CD14-positive monocyte (primary cell): ENCODE measurements around the gene FERMT2. TPM values are rescaled to one million over a fixed set of nuclear protein-coding genes. Genes with fewer than 3 reads are reported as not detected.
"Not testable (repeated sequence)": the region's sequence is repeated elsewhere in the genome, so short reads cannot be mapped to it uniquely, and the experiment has no call there.

ENCODE experiments used
- DNase-seq, 3 donors: peaks; one replicate each; pipeline ENCODE4 v3.0.0-alpha.2; 2011 to 2022
- H2AFZ ChIP-seq: 2 replicates; pipeline ENCODE4 v1.6.0; 2012; ENCODE audit warnings: mild to moderate bottlenecking, low read depth, low read length, inconsistent platforms; ENCODE audit not compliant: insufficient read depth, poor library complexity, severe bottlenecking
- H3K27ac ChIP-seq, 2 donors: 1 replicate in 1 of 2; 2 replicates in 1 of 2; pipeline ENCODE4 v1.5.1; 2012 to 2013; ENCODE audit warnings: low read length in 2 of 2, control low read depth in 1 of 2, inconsistent platforms in 1 of 2, low read depth in 1 of 2, mild to moderate bottlenecking in 1 of 2
- H3K27me3 ChIP-seq, 2 donors: one replicate each; pipeline versions ENCODE4 v1.6.0 to v1.6.1; 2011 to 2013; ENCODE audit warnings: low read length in 2 of 2; ENCODE audit not compliant: control insufficient read depth in 2 of 2, insufficient read depth in 2 of 2
- H3K36me3 ChIP-seq, 2 donors: replicated peaks in 1 of 2; 1 replicate in 1 of 2; 2 replicates in 1 of 2; pipeline versions ENCODE4 v1.5.1 to v1.6.1; 2012 to 2013; ENCODE audit warnings: low read length in 2 of 2, control low read depth in 1 of 2, inconsistent platforms in 1 of 2, mild to moderate bottlenecking in 1 of 2; ENCODE audit not compliant: insufficient read depth in 2 of 2, control insufficient read depth in 1 of 2
- H3K4me1 ChIP-seq, 2 donors: 1 replicate in 1 of 2; 2 replicates in 1 of 2; pipeline versions ENCODE4 v1.5.1 to v1.6.1; 2012 to 2013; ENCODE audit warnings: low read length in 2 of 2, control low read depth in 1 of 2, inconsistent platforms in 1 of 2, mild to moderate bottlenecking in 1 of 2, moderate library complexity in 1 of 2; ENCODE audit not compliant: insufficient read depth in 2 of 2, control insufficient read depth in 1 of 2
- H3K4me2 ChIP-seq: replicated peaks from 2 replicates; pipeline ENCODE3; 2012; ENCODE audit warnings: low read length, moderate library complexity, mild to moderate bottlenecking; ENCODE audit not compliant: poor library complexity, severe bottlenecking; ENCODE audit errors: extremely low read depth
- H3K4me3 ChIP-seq, 3 experiments: fragments of 200-600 bp in 1 of 3; sonication (generic) in 1 of 3; replicated peaks in 1 of 3; 1 replicate in 2 of 3; 2 replicates in 1 of 3; pipeline ENCODE4 v1.5.1; 2011 to 2013; ENCODE audit warnings: low read length in 3 of 3, mild to moderate bottlenecking in 3 of 3, control low read depth in 2 of 3, low read depth in 2 of 3, inconsistent platforms in 1 of 3, moderate library complexity in 1 of 3
- H3K79me2 ChIP-seq: 2 replicates; pipeline ENCODE4 v1.6.0; 2012; ENCODE audit warnings: mild to moderate bottlenecking, control low read depth, inconsistent platforms, low read length, moderate library complexity; ENCODE audit not compliant: insufficient read depth
- H3K9ac ChIP-seq: 2 replicates; pipeline ENCODE4 v1.6.0; 2017; ENCODE audit warnings: low read length, mild to moderate bottlenecking; ENCODE audit not compliant: insufficient read depth, poor library complexity, severe bottlenecking
- H3K9me3 ChIP-seq, 2 donors: replicated peaks in 1 of 2; 1 replicate in 1 of 2; 2 replicates in 1 of 2; pipeline versions ENCODE4 v1.5.1 to v1.6.1; 2012 to 2013; ENCODE audit warnings: low read length in 2 of 2, control low read depth in 1 of 2; ENCODE audit not compliant: control insufficient read depth in 1 of 2, insufficient read depth in 1 of 2
- H4K20me1 ChIP-seq: 2 replicates; pipeline ENCODE4 v1.6.0; 2012; ENCODE audit warnings: mild to moderate bottlenecking, low read length, control low read depth, moderate library complexity; ENCODE audit not compliant: insufficient read depth
- H3K27ac Mint-ChIP-seq, 7 donors: one replicate each; pipeline ENCODE4 v1.8.0; 2020; ENCODE audit warnings: mild to moderate bottlenecking in 7 of 7, mixed read lengths in 7 of 7, moderate library complexity in 6 of 7, inconsistent platforms in 2 of 7
- H3K27me3 Mint-ChIP-seq, 3 donors: one replicate each; pipeline ENCODE4 v1.8.0; 2021 to 2022; ENCODE audit warnings: low read depth in 3 of 3, mild to moderate bottlenecking in 3 of 3, mixed read lengths in 3 of 3, moderate library complexity in 3 of 3, inconsistent platforms in 1 of 3
- H3K36me3 Mint-ChIP-seq, 2 donors: one replicate each; pipeline ENCODE4 v1.8.0; 2020; ENCODE audit warnings: mixed read lengths in 2 of 2, inconsistent platforms in 1 of 2, mild to moderate bottlenecking in 1 of 2
- H3K4me1 Mint-ChIP-seq: one replicate; pipeline ENCODE4 v1.8.0; 2020; ENCODE audit warnings: mild to moderate bottlenecking, mixed read lengths
- H3K4me3 Mint-ChIP-seq, 2 donors: one replicate each; pipeline ENCODE4 v1.8.0; 2020; ENCODE audit warnings: mild to moderate bottlenecking in 2 of 2, mixed read lengths in 2 of 2, moderate library complexity in 1 of 2
- H3K9me3 Mint-ChIP-seq, 7 donors: one replicate each; pipeline ENCODE4 v1.8.0; 2020 to 2022; ENCODE audit warnings: mixed read lengths in 7 of 7, mild to moderate bottlenecking in 6 of 7, moderate library complexity in 6 of 7, inconsistent platforms in 2 of 7
- CTCF ChIP-seq: fragments of 200-600 bp; IDR thresholded peaks from one replicate; pipeline ENCODE4 v1.8.0; 2022; ENCODE audit warnings: antibody characterized with exemption, mild to moderate bottlenecking
- WGBS: methylation state at CpG from one replicate; pipeline ENCODE4 v1.1.5; 2013; ENCODE audit warnings: missing lambda C conversion rate; ENCODE audit not compliant: insufficient coverage; 5-methylcytosine and 5-hydroxymethylcytosine counted together
- intact Hi-C, 2 donors: fragments of 100-400 bp; cut with micrococcal nuclease; formaldehyde crosslinking; loops; one replicate each; pipeline versions ENCODE4 v1.15.0 to v1.15.1; 2023
- polyA plus RNA-seq, 3 donors: library from polyadenylated mRNA; depleted of rRNA in 1 of 3; unstranded in 2 of 3; stranded (reverse) in 1 of 3; fragments of 300-500 nt in 2 of 3; fragments of >200 nt in 1 of 3; fragmentation: Illumina TruSeq in 2 of 3; gene quantifications; 1 replicate in 2 of 3; 2 replicates in 1 of 3; pipeline ENCODE4 v1.2.3, GENCODE V29; 2012 to 2021

Gene FERMT2
- polyA plus RNA-seq, 3 donors: not detected

- no peak overlapping the region for H3K27ac ChIP-seq
- H3K4me3 ChIP-seq: no peak overlapping the region
- no peak for TF ChIP-seq CTCF
- Mint-ChIP-seq H3K4me1 (peaks cover 13% of the 10 kb centered on the region), H3K9me3 (peaks cover 0 to 1% (median 0%) of the 10 kb centered on the region in 7 donors), H3K27me3 (peaks cover 0 to 5% (median 0%) of the 10 kb centered on the region in 3 donors), H3K4me3 (no peak overlapping the region), H3K27ac (no peak overlapping the region), H3K36me3 (no peaks in the 10 kb centered on the region)
- H3K4me1 ChIP-seq: peaks cover 12 to 14% of the 10 kb centered on the region in 2 donors
- no peaks in the 10 kb centered on the region for H4K20me1 ChIP-seq
- H3K79me2 ChIP-seq: no peaks in the 10 kb centered on the region
- intact Hi-C loops: no loop called here
- no peaks in the 10 kb centered on the region for H3K27me3 ChIP-seq
- no peak overlapping the region for H3K9ac ChIP-seq
- H3K36me3 ChIP-seq: no peaks in the 10 kb centered on the region
- no peak for DNase-seq
- H3K4me2 ChIP-seq: no peak overlapping the region
- H3K9me3 ChIP-seq: no peaks in the 10 kb centered on the region
- no CpG with 5 or more reads among the region's 4 CpGs for WGBS
- no peak overlapping the region for H2AFZ ChIP-seq
Measured at GRCh38 chr14:52922656-52923055, 28.2 kb downstream of the FERMT2 start.

GRCh38 chr14:52922059-52922458 lies 28.8 kb downstream of the FERMT2 start:
- peaks cover 0 to 1% (median 0%) of the 10 kb centered on the region in 7 donors for H3K9me3 Mint-ChIP-seq
- peak overlapping the region in 1 of 7 donors; percentile 50 for H3K27ac Mint-ChIP-seq
- H3K9me3 ChIP-seq: no peaks in the 10 kb centered on the region
- H3K4me2 ChIP-seq: no peak overlapping the region
- H2AFZ ChIP-seq: no peak overlapping the region
- no peak overlapping the region for H3K4me3 ChIP-seq
- H3K79me2 ChIP-seq: no peaks in the 10 kb centered on the region
- no peak overlapping the region for H3K27ac ChIP-seq
- no peak overlapping the region for H3K9ac ChIP-seq
- no peaks in the 10 kb centered on the region for H4K20me1 ChIP-seq
- peaks cover 16% of the 10 kb centered on the region for H3K4me1 Mint-ChIP-seq
- peaks cover 16 to 18% of the 10 kb centered on the region in 2 donors for H3K4me1 ChIP-seq
- no peaks in the 10 kb centered on the region for H3K36me3 Mint-ChIP-seq
- no peak for TF ChIP-seq CTCF
- intact Hi-C loops: no loop called here
- no peaks in the 10 kb centered on the region for H3K27me3 ChIP-seq
- peaks cover 0 to 5% (median 0%) of the 10 kb centered on the region in 3 donors for H3K27me3 Mint-ChIP-seq
- no peak for DNase-seq
- H3K36me3 ChIP-seq: no peaks in the 10 kb centered on the region
- H3K4me3 Mint-ChIP-seq: no peak overlapping the region

GRCh38 chr14:52920411-52920810 lies 30.4 kb downstream of the FERMT2 start:
- peaks cover 16 to 18% of the 10 kb centered on the region in 2 donors for H3K4me1 ChIP-seq
- H4K20me1 ChIP-seq, H3K36me3 Mint-ChIP-seq, H3K27me3 Mint-ChIP-seq, H3K9ac ChIP-seq, H3K9me3 ChIP-seq, H3K36me3 ChIP-seq, H3K4me3 ChIP-seq, DNase-seq, intact Hi-C loops, H3K27me3 ChIP-seq, H3K79me2 ChIP-seq, H3K27ac ChIP-seq, H2AFZ ChIP-seq, H3K9me3 Mint-ChIP-seq, H3K4me3 Mint-ChIP-seq, H3K27ac Mint-ChIP-seq, H3K4me2 ChIP-seq: not testable (repeated sequence)
- peaks cover 16% of the 10 kb centered on the region for H3K4me1 Mint-ChIP-seq
- WGBS: 94% methylated on average over 3 of the region's 5 CpGs
